Fibroblast of skin of right quadriceps (primary cell): ENCODE results near the gene TMEM145.
"Not testable (repeated sequence)": the region's sequence is repeated elsewhere in the genome, so short reads cannot be mapped to it uniquely, and the experiment has no call there.

Source experiments
- DNase-seq: peaks from one replicate; pipeline ENCODE4 v3.0.0-alpha.2; 2013

TMEM145 gene

GRCh38 chr19:42313096-42313839 lies at the start of gene TMEM145:
TMEM145 (plus strand) TSS chr19:42313309; CDS start chr19:42313377, 68 bp downstream.
- no peak for DNase-seq

GRCh38 chr19:42266105-42266504 lies 47.0 kb upstream of the TMEM145 start:
- not testable (repeated sequence) for DNase-seq

- not testable (repeated sequence) for DNase-seq
Observed at GRCh38 chr19:42266928-42267603, 46.0 kb upstream of the TMEM145 start.

- no peak for DNase-seq
Observed at GRCh38 chr19:42267644-42268141, 45.4 kb upstream of the TMEM145 start.

- peak; percentile 100 for DNase-seq
Observed at GRCh38 chr19:42268142-42268703, 44.9 kb upstream of the TMEM145 start.

- DNase-seq: peak; percentile 100
Observed at GRCh38 chr19:42268704-42269477, 44.2 kb upstream of the TMEM145 start, which contains the start of gene CIC. CIC (plus strand) TSS chr19:42269252; CDS start chr19:42271784, 2,532 bp downstream.

GRCh38 chr19:42269478-42270345 lies 43.4 kb upstream of the TMEM145 start:
- no peak for DNase-seq

- peak; percentile 66 for DNase-seq
Observed at GRCh38 chr19:42270346-42271044, 42.6 kb upstream of the TMEM145 start.

- DNase-seq: no peak
Observed at GRCh38 chr19:42271045-42271419, 42.1 kb upstream of the TMEM145 start.

- DNase-seq: no peak
Observed at GRCh38 chr19:42271861-42272534, 41.1 kb upstream of the TMEM145 start.

- DNase-seq: no peak
Observed at GRCh38 chr19:42272535-42272897, 40.6 kb upstream of the TMEM145 start.

GRCh38 chr19:42272989-42273406 lies 40.1 kb upstream of the TMEM145 start:
- no peak for DNase-seq

- no peak for DNase-seq
Observed at GRCh38 chr19:42273407-42274064, 39.6 kb upstream of the TMEM145 start.

- DNase-seq: no peak
Observed at GRCh38 chr19:42274065-42274682, 38.9 kb upstream of the TMEM145 start.

GRCh38 chr19:42275103-42275502 lies 38.0 kb upstream of the TMEM145 start:
- no peak for DNase-seq

- DNase-seq: no peak
Observed at GRCh38 chr19:42275517-42275916, 37.6 kb upstream of the TMEM145 start.

GRCh38 chr19:42276284-42276683 lies 36.8 kb upstream of the TMEM145 start:
- DNase-seq: no peak

- no peak for DNase-seq
Observed at GRCh38 chr19:42276821-42277220, 36.3 kb upstream of the TMEM145 start.

- DNase-seq: no peak
Observed at GRCh38 chr19:42277821-42278451, 35.2 kb upstream of the TMEM145 start.
